ENCODE results near the gene GPC6. TPM values are rescaled to one million over a fixed set of nuclear protein-coding genes. Genes with fewer than 3 reads are reported as not detected.

GPC6 gene
- polyA plus RNA-seq, 1 donor: 26.7 TPM

DNA sequence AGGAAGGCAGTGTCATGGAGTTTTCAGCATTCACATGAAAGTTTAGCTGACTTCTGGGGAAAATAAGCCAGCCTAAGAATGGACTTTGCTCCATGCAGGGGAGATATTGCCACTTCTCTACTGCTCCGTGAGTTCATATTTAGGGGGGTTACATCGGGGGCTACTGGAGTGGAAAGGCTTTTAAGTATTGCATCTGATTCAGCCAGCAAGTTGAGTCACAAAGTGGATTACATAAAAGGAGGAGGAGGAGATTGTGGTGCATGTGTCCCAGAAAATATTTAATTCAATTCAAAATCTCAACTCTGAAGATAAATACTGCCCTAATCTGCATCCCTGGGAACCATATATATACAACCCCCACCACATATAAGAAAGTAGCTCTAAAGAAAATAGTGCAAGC lies 635.7 kb downstream of the GPC6 start:
- H3K4me1 ChIP-seq (ENCODE audit: control insufficient read depth, insufficient read depth, low read length): no peaks in the 10 kb centered on the region
- no peaks in the 10 kb centered on the region for H3K9me3 ChIP-seq (ENCODE audit: control insufficient read depth, low read depth, low read length)
- no peak for DNase-seq
- H3K27me3 ChIP-seq (ENCODE audit: control insufficient read depth, insufficient read depth, low read length): no peaks in the 10 kb centered on the region
- 42% methylated on average over 2 of the region's 2 CpGs for WGBS (ENCODE audit: insufficient coverage, low lambda C conversion rate)
- H3K4me3 ChIP-seq (ENCODE audit: low read length): no peak overlapping the region
- no peak overlapping the region for H3K27ac ChIP-seq (ENCODE audit: low read length)
- H3K36me3 ChIP-seq (ENCODE audit: control insufficient read depth, insufficient read depth, low read length): no peaks in the 10 kb centered on the region

- DNase-seq: no peak
- Histone ChIP-seq H3K4me1 (ENCODE audit: control insufficient read depth, insufficient read depth, low read length) (no peaks in the 10 kb centered on the region), H3K4me3 (ENCODE audit: low read length) (no peak overlapping the region), H3K36me3 (ENCODE audit: control insufficient read depth, insufficient read depth, low read length) (no peaks in the 10 kb centered on the region), H3K9me3 (ENCODE audit: control insufficient read depth, low read depth, low read length) (no peaks in the 10 kb centered on the region), H3K27ac (ENCODE audit: low read length) (no peak overlapping the region), H3K27me3 (ENCODE audit: control insufficient read depth, insufficient read depth, low read length) (no peaks in the 10 kb centered on the region)
- no CpG with 5 or more reads among the region's 3 CpGs for WGBS (ENCODE audit: insufficient coverage, low lambda C conversion rate)
These were observed 638.6 kb downstream of the GPC6 start for GRCh38 chr13:93865235-93865634.

- H3K4me3 ChIP-seq (ENCODE audit: low read length): no peak overlapping the region
These were observed 640.9 kb downstream of the GPC6 start for GRCh38 chr13:93867481-93867880.

DNA sequence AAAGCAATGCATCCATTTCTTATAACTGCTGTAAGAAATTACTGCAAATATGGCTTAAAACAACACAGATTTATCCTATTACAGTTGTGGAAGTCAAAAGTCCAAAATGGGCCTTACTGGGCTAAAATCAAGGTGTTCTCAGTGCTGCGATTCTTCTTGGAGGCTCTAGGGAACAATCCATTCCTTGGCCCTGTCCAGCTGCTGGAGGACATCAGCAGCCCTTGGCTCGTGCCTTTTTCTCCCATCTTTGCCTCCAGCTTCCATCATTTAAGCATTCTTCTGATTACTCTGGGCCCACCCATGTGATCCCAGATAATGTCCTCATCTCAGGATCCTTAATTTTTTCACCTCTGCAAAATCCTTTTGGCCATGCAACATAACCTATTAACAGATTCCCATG lies 645.8 kb downstream of the GPC6 start:
- Histone ChIP-seq H3K4me1 (ENCODE audit: control insufficient read depth, insufficient read depth, low read length) (no peaks in the 10 kb centered on the region), H3K36me3 (ENCODE audit: control insufficient read depth, insufficient read depth, low read length) (no peaks in the 10 kb centered on the region), H3K27ac (ENCODE audit: low read length) (no peak overlapping the region), H3K4me3 (ENCODE audit: low read length) (no peak overlapping the region), H3K27me3 (ENCODE audit: control insufficient read depth, insufficient read depth, low read length) (no peaks in the 10 kb centered on the region), H3K9me3 (ENCODE audit: control insufficient read depth, low read depth, low read length) (no peaks in the 10 kb centered on the region)
- no CpG with 5 or more reads among the region's 2 CpGs for WGBS (ENCODE audit: insufficient coverage, low lambda C conversion rate)
- no peak for DNase-seq

More at GRCh38 chr13:93867481-93867880, 640.9 kb downstream of the GPC6 start:
- no peak for DNase-seq
- Histone ChIP-seq H3K36me3 (ENCODE audit: control insufficient read depth, insufficient read depth, low read length) (no peaks in the 10 kb centered on the region), H3K4me1 (ENCODE audit: control insufficient read depth, insufficient read depth, low read length) (no peaks in the 10 kb centered on the region), H3K9me3 (ENCODE audit: control insufficient read depth, low read depth, low read length) (no peaks in the 10 kb centered on the region), H3K27me3 (ENCODE audit: control insufficient read depth, insufficient read depth, low read length) (no peaks in the 10 kb centered on the region), H3K27ac (ENCODE audit: low read length) (no peak overlapping the region)
- 100% methylated on average over 1 of the region's 3 CpGs for WGBS (ENCODE audit: insufficient coverage, low lambda C conversion rate)

GRCh38 chr13:93872786-93873347 lies 646.3 kb downstream of the GPC6 start:
- Histone ChIP-seq H3K36me3 (ENCODE audit: control insufficient read depth, insufficient read depth, low read length) (no peaks in the 10 kb centered on the region), H3K4me3 (ENCODE audit: low read length) (no peak overlapping the region), H3K9me3 (ENCODE audit: control insufficient read depth, low read depth, low read length) (no peaks in the 10 kb centered on the region), H3K4me1 (ENCODE audit: control insufficient read depth, insufficient read depth, low read length) (no peaks in the 10 kb centered on the region), H3K27ac (ENCODE audit: low read length) (no peak overlapping the region), H3K27me3 (ENCODE audit: control insufficient read depth, insufficient read depth, low read length) (no peaks in the 10 kb centered on the region)
- DNase-seq: no peak
- 80% methylated on average over 1 of the region's 2 CpGs for WGBS (ENCODE audit: insufficient coverage, low lambda C conversion rate)

DNA sequence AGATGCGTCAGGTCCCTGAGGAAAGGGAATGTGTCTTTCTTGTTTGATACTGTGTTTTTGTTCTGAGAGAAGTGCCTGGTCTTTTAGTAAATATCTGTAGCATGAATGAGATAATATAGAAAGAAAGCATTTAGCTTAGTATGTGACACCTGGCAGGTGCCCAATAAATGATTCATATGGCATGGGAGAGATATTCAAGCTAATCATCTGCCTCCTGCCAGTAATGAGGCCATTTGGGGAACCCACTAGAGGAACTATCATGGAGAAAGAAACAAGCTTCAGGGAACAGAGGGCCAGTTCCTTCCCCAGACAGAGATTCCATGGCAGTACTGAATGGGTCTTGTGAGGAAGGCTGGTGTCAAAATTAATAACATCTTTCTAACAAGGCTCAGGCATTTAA lies 648.9 kb downstream of the GPC6 start:
- no peak overlapping the region for H3K27ac ChIP-seq (ENCODE audit: low read length)
- H3K4me1 ChIP-seq (ENCODE audit: control insufficient read depth, insufficient read depth, low read length): no peaks in the 10 kb centered on the region
- DNase-seq: no peak
- H3K9me3 ChIP-seq (ENCODE audit: control insufficient read depth, low read depth, low read length): peaks cover 6% of the 10 kb centered on the region
- no peak overlapping the region for H3K4me3 ChIP-seq (ENCODE audit: low read length)
- H3K36me3 ChIP-seq (ENCODE audit: control insufficient read depth, insufficient read depth, low read length): no peaks in the 10 kb centered on the region
- H3K27me3 ChIP-seq (ENCODE audit: control insufficient read depth, insufficient read depth, low read length): no peaks in the 10 kb centered on the region
- WGBS (ENCODE audit: insufficient coverage, low lambda C conversion rate): no CpG with 5 or more reads among the region's 1 CpG

DNA sequence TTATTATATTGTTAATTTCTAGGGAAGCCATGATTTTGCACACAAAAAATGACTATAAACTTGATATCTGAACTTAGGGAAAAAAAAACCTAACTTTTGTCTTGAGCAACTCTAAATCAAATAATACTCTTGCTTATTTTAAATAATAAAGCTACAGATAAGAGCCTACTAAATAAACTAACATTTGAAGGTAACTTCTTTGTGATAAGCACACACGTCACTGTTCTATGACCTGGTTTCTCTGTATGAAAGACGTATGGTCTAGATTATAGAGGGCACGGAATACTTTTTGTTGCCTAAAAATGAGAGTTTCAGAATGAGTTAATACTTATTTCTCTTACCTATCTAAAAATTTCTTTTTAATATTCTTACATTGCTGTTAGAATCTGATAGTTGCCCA lies 649.6 kb downstream of the GPC6 start:
- Histone ChIP-seq H3K36me3 (ENCODE audit: control insufficient read depth, insufficient read depth, low read length) (no peaks in the 10 kb centered on the region), H3K27me3 (ENCODE audit: control insufficient read depth, insufficient read depth, low read length) (no peaks in the 10 kb centered on the region), H3K4me3 (ENCODE audit: low read length) (no peak overlapping the region), H3K9me3 (ENCODE audit: control insufficient read depth, low read depth, low read length) (peaks cover 6% of the 10 kb centered on the region), H3K27ac (ENCODE audit: low read length) (no peak overlapping the region), H3K4me1 (ENCODE audit: control insufficient read depth, insufficient read depth, low read length) (no peaks in the 10 kb centered on the region)
- 82% methylated on average over 2 of the region's 3 CpGs for WGBS (ENCODE audit: insufficient coverage, low lambda C conversion rate)
- DNase-seq: no peak

DNA sequence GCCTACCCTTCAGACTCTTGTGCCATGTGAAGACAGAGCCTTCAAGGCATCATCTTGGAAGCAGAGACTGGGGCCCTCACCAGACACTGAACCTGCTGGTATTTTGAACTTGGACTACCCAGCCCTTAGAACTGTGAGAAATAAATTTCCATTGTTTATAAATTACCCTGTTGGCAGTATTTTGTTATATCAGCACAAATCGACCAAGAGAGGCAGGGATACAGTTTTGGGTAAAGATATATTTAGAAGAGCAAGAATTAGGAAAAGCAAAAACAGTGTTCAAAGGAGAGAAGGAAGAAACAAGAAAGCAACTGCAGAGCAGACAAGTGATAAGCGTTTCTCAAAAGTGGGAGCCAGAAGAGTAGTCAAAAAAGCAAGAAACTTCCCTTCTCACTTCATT lies 652.1 kb downstream of the GPC6 start:
- no peak for DNase-seq
- H3K9me3 ChIP-seq (ENCODE audit: control insufficient read depth, low read depth, low read length): peaks cover 6% of the 10 kb centered on the region
- H3K4me1 ChIP-seq (ENCODE audit: control insufficient read depth, insufficient read depth, low read length): no peaks in the 10 kb centered on the region
- 88% methylated on average over 1 of the region's 2 CpGs for WGBS (ENCODE audit: insufficient coverage, low lambda C conversion rate)
- no peak overlapping the region for H3K4me3 ChIP-seq (ENCODE audit: low read length)
- H3K27ac ChIP-seq (ENCODE audit: low read length): no peak overlapping the region
- no peaks in the 10 kb centered on the region for H3K27me3 ChIP-seq (ENCODE audit: control insufficient read depth, insufficient read depth, low read length)
- H3K36me3 ChIP-seq (ENCODE audit: control insufficient read depth, insufficient read depth, low read length): no peaks in the 10 kb centered on the region

GRCh38 chr13:93881411-93881810 lies 654.8 kb downstream of the GPC6 start:
- DNase-seq: no peak
- H3K27ac ChIP-seq (ENCODE audit: low read length): no peak overlapping the region
- 70% methylated on average over 1 of the region's 2 CpGs for WGBS (ENCODE audit: insufficient coverage, low lambda C conversion rate)

DNA sequence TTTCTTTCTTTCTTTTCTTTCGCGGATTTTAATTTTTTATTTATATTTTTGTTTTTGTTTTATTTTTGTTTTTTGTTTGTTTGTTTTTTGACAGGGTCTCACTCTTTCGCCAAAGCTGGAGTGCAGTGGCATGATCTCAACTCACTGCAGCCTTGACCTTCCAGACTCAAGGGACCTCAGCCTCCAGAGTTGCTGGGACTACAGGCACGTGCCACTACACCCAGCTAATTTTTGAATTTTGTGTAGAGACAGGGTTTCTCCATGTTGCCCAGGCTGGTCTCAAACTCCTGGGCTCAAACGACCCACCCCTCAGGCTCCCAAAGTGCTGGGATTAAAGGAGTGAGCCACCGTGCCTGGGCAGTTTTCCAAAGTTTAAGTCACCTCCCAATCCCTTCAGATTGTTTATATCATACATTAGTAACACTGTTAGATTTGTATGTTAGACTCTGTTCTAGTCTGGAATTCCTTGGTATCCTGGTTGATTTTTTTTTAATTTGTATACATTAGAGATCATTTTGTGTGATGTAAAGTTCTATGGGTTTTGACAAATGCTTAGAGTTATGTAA lies 655.6 kb downstream of the GPC6 start:
- no peak overlapping the region for H3K27ac ChIP-seq (ENCODE audit: low read length)
- H3K4me1 ChIP-seq (ENCODE audit: control insufficient read depth, insufficient read depth, low read length): no peaks in the 10 kb centered on the region
- no peaks in the 10 kb centered on the region for H3K36me3 ChIP-seq (ENCODE audit: control insufficient read depth, insufficient read depth, low read length)
- DNase-seq: no peak
- peaks cover 6% of the 10 kb centered on the region for H3K9me3 ChIP-seq (ENCODE audit: control insufficient read depth, low read depth, low read length)
- no peak overlapping the region for H3K4me3 ChIP-seq (ENCODE audit: low read length)
- no peaks in the 10 kb centered on the region for H3K27me3 ChIP-seq (ENCODE audit: control insufficient read depth, insufficient read depth, low read length)
- WGBS (ENCODE audit: insufficient coverage, low lambda C conversion rate): 97% methylated on average over 3 of the region's 6 CpGs

More at GRCh38 chr13:93881411-93881810, 654.8 kb downstream of the GPC6 start:
- no peaks in the 10 kb centered on the region for H3K4me1 ChIP-seq (ENCODE audit: control insufficient read depth, insufficient read depth, low read length)
- no peak overlapping the region for H3K4me3 ChIP-seq (ENCODE audit: low read length)
- no peaks in the 10 kb centered on the region for H3K27me3 ChIP-seq (ENCODE audit: control insufficient read depth, insufficient read depth, low read length)
- no peaks in the 10 kb centered on the region for H3K36me3 ChIP-seq (ENCODE audit: control insufficient read depth, insufficient read depth, low read length)
- peaks cover 6% of the 10 kb centered on the region for H3K9me3 ChIP-seq (ENCODE audit: control insufficient read depth, low read depth, low read length)

DNA sequence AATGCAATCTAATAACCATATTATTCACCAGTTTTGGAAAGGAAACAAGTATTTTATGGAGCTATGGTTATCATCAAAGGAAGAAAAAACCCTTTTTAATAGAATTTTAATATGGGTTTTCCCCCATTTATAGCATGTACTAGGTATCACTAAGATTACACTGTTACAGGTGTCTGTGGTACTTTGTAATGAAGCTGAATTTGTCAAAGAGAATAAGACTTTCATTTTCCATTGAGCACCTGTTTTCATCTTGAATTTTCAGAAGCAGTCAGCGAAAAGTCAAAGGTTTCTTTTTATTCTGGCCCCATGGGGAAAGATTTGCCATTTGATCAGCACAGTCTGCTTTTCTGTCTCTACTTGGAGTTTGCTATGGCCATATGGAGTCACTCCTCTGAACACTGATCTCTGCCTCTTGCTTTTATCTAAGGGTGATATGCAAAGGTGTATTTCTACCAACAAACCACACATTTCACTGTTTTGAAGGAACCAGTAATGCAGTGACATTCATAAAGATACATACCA lies 662.9 kb downstream of the GPC6 start:
- Histone ChIP-seq H3K27ac (ENCODE audit: low read length) (no peak overlapping the region), H3K36me3 (ENCODE audit: control insufficient read depth, insufficient read depth, low read length) (no peaks in the 10 kb centered on the region), H3K4me1 (ENCODE audit: control insufficient read depth, insufficient read depth, low read length) (no peaks in the 10 kb centered on the region), H3K4me3 (ENCODE audit: low read length) (no peak overlapping the region), H3K9me3 (ENCODE audit: control insufficient read depth, low read depth, low read length) (no peaks in the 10 kb centered on the region), H3K27me3 (ENCODE audit: control insufficient read depth, insufficient read depth, low read length) (no peaks in the 10 kb centered on the region)
- WGBS (ENCODE audit: insufficient coverage, low lambda C conversion rate): no CpG with 5 or more reads among the region's 1 CpG
- DNase-seq: no peak
